UCSD-AML1 (cell line): ENCODE measurements around the gene TTLL11.

Source experiments
- DNase-seq: peaks from one replicate; lab custom pipeline; 2025; ENCODE audit not compliant: unreplicated experiment; lab: John Stamatoyannopoulos, UW

Gene TTLL11

DNA sequence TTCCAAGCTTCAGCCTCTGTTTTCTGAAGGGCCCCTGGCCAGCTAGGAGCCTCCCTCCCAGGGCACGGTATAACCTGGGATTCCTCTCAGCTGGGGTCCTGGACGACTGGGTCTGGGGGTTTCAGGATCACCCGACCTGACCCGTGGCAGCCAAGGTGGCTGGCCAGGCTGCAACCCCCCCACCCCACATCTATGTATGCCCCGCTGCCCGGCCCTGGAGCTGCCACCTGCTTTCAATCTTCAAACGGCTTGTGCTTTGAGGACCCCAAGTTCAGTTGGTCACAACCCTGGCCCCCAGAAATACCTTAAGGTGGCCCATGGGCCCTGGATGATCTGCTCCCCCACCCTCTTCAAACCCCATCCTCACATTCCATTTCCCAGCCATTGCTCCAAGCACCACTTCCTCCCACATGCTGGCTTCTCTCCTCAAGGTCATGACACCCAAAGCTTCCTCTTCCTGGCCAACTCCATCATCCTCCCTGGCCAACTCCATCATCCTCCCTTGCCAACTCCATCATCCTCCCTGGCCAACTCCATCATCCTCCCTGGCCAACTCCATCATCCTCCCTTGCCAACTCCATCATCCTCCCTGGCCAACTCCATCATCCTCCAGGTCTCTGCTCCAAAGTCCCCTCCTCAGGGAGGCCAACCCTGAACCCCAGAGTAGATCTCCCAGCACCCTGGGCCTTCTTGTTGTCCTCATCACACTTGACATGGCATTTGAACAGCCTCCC lies 17.2 kb upstream of the TTLL11 start:
- no peak for DNase-seq

DNA sequence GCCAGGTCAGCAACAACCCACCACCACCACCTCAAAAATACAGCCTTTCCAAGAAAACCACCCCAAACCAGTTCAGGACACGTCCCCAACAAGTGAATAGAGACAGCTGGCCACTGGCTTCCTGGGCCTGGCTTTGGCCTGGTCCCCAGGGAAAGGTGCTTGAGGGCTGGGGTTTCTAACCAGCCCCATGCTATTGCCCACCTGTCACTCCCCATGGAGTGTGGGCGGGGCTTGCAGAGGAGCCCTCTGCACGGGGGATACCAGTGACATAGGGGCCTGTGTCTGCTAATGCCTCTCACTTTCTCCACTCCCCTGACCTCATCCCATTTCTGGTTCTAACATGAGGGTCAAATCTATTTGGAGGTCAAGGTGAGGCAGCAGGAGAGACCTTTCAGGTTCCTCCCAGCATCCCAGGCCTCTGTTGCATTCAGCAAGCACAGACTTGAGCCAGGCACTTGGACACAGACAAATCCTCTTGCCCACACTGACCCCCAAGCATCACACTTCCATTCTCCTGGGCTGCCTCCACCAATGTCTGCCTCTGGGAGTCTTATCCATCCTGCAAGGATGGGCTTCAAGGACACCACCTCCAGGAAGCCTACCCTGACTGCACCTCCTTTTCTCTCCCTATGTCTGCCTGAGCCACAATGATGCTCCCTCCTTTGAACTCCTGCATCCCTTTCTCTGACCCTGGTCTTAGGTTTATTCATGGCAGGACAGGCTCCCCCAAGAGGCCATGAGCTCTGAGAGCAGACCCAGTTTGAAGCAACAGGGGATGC lies 16.1 kb upstream of the TTLL11 start:
- no peak for DNase-seq

DNA sequence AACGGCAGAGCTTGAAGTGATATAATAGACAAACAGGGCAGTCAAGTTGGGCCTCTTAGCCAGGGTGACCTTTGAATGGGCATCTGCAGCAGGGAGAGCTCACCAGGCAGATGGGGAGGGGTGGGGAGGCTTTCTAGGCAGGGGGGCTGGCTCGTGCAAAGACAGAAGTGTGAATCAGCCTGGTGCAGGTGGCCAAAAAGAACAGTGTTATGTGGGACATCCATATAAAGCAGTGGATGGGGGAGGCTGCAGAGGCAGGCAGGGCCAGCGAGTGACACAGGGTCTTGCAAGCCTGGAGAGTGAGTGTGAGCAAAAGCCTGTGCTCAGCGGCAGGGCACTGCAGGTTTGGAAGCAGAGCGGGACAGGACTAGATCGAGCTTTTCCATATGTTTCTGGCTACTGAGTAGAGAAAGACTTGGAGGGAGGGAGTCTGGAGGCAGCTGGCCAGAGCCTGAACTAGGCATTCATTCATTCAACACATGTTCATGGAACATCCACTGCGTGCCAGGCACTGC lies 14.2 kb upstream of the TTLL11 start:
- DNase-seq, result no peak

DNA sequence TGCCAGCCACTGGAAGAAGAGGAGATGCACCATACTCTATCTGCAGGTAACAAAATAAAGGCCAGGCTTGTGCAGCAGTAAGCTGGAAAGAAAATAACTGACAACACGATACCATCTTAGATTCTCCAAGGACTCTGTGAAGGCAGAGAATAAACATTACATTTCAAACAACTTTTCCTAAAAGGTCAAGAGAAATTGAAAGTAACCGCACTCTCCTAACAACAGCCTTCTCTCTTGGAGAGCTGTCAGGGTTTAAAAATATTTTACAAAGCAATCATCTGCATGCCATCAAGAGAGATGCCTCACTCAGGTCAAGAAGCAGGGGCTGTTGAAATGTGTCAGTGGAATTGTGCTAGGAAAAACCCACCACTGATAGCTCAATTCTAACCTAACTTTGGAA lies 13.5 kb upstream of the TTLL11 start:
- no peak for DNase-seq

DNA sequence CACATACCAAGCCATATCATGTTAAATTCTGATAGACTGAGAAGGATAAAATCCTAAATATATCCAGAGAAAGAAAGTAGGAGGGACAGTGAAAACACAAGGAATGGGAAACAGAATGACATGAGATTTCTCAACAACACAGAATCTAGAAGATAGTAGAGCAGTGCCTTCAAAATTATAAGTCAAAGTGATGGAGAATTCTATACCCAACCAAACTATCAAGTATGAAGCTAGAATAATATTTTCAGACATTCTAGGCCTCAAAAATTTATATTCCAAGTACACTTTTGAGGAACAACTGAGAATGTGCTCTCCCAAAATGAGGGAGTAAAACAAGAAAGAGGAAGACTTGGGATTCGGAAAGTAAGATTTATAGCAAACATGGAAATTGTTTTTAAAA lies 10.9 kb upstream of the TTLL11 start:
- no peak for DNase-seq

DNA sequence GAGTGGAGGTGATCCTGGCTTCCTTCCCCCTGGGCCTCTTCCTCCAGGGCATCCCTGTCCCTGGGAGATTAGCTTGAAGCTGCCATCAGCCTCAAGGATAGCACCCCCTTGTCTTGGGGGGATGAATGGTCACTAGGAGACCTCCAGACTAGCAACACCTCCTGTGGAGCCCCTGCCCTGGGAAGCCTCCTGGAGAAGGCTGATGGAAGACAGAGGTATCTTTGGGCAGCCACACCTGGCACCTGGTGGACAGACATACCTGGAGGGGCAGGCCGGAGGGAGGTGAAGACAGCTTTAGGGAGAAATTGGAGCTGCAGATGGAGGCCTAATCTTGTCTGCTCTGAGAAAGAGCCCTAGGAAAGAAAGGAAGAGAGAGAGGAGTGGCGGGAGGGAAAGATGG lies 9.0 kb upstream of the TTLL11 start:
- DNase-seq, result no peak

DNA sequence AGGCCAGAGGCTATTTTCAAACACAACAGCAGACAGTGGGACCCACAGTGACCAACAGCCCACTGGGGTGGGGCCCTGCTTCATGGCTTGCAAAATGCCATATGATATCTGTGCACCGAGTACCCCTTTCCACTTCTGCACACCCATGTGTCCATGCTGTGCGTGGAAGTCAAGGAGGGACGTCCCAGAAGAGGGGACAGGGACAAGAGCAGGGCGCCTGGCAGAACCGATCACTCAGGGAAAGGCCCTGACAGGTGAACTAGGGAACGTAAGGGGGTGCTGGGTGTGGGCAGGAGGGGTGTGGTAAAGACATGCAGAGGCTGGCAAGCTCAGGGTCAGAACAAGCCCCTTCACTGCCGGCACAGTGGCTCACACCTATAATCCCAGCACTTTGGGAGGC lies 7.6 kb upstream of the TTLL11 start:
- no peak for DNase-seq

GRCh38 chr9:122099271-122099869 lies 6.3 kb upstream of the TTLL11 start:
- DNase-seq, result peak; percentile 82

DNA sequence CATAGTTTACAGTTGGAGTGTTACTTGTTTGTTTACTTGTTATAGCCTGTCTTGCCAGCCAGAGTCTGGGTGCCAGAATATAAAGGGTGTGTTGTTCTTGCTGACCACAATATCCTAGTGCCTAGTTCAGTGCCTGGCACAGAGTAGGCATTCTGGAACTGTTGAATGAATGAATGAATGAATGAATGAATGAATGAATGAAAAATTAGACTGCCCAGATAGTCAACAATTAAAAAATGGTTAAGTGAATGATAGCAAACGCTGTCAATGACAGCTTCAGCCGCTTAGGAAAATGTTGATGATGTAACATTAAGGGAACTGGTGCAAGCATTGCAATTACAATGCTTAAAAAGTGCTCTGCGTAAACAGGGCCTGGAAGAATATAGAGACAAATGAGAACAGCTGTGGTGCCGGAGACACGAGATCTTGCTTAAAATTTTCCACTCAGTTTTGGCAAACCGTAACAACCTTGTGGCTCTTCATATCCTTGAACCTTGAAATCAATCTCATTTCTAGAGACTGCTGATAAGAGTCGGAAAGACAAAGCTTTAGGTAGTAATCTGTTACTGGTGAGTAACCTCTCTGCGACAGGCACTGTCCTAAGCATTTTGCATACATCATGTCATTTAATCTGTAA lies 4.7 kb upstream of the TTLL11 start:
- no peak for DNase-seq

- no peak for DNase-seq
Measured at GRCh38 chr9:122096620-122097415, 3.7 kb upstream of the TTLL11 start.

DNA sequence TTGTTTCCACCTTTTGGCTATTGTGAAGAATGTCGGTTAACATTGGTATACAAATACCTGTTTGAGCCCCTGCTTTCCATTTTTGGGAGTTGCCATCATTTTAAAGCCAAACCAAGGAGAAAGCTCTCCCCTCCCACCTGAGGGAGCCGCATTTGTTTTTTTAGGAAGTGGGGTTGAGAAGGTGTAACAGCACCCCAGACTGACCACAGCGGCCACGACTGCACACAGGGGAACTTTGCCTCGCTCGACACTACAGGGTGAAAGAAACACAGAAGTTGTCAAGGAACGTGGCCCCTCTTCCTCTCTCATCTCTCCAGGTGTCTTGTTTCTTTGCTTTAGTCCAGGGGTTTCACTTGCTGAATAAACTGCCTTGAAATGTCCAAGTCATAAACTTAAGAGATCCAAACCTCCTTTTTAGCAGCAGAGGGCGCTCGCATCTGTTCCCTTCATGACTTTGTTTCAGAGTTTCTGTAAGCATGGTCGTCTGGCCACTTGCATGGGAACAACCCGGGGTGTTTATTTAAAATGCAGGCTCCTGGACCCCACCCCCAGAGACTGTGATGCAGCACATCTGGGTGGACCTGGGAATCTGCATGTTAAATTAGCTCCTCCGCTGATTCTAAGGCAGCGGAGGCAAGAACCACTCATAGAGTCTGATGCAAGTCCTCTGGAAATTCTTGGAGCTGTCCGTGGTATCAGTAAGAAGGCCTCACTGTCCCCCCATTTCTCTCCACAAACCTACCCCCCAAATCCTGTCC lies 2.1 kb upstream of the TTLL11 start:
- peak; percentile 49 for DNase-seq

DNA sequence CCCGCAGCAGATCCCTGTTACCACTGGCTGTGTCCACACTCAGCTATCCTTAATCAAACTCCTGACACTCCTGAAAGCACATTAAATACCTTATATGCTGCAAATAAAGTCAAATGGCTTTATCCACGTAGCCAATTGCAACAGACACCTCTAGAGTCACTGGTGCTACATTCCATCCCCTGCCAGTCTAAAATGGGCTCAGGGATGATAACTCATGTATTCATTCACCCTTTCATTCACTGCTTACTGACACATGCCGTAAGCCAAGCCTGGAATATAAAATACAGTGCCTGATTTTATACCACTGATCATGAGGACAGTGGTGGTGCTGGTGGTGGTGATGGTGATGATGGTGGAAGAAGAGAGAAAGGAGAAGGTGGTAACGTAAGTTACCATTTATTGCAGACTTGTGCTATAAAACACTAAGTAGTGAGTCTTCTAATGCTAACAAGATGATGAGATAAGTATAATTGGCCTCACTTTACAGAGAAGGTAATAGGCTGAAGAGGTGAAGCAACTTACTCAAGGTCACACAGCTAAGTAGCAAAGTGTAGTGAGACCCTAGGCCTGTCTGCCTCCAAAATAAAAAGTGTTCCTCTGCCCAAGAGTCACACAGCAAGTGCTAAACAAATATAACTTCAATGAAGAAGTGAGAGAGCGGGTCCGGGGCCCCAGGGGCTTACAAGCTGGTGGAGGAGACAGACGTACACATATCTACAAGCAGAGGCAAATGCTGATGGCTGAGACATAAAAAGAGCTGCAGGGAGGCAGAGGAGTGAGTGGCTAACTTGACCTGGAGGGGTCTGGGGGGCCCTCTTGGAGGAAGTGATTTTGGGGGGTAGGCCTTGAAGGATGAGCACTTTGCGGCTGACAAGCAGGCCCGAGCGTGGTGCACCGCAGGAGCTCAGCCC lies 1.2 kb downstream of the TTLL11 start:
- DNase-seq, result no peak

GRCh38 chr9:122090981-122091380 lies 2.1 kb downstream of the TTLL11 start:
- no peak for DNase-seq

GRCh38 chr9:122090287-122090883 lies 2.7 kb downstream of the TTLL11 start:
- DNase-seq, result no peak

- DNase-seq, result no peak
Measured at GRCh38 chr9:122088880-122089706, 4.0 kb downstream of the TTLL11 start.

- DNase-seq, result no peak
Measured at GRCh38 chr9:122087406-122088200, 5.5 kb downstream of the TTLL11 start.

DNA sequence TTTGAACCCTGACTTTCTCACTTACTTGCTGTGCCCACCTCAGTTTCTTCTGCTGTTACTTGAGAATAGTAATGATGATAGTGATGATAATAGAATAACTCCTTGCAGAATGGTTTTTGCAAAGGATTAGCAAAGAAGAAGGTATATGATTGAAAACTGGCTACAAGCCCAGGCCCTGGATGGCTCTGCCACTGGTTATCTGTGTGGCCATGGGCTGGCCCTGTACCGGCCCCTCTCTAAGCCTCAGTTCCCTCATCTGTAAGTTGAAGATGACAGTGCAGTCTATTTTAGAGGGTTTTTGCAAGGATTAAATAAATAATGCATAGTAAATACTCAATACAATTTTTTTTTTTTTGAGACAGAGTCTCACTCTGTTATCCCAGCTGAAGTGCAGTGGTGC lies 6.2 kb downstream of the TTLL11 start:
- no peak for DNase-seq
